ENCODE data around the gene TSHZ1.

DNA sequence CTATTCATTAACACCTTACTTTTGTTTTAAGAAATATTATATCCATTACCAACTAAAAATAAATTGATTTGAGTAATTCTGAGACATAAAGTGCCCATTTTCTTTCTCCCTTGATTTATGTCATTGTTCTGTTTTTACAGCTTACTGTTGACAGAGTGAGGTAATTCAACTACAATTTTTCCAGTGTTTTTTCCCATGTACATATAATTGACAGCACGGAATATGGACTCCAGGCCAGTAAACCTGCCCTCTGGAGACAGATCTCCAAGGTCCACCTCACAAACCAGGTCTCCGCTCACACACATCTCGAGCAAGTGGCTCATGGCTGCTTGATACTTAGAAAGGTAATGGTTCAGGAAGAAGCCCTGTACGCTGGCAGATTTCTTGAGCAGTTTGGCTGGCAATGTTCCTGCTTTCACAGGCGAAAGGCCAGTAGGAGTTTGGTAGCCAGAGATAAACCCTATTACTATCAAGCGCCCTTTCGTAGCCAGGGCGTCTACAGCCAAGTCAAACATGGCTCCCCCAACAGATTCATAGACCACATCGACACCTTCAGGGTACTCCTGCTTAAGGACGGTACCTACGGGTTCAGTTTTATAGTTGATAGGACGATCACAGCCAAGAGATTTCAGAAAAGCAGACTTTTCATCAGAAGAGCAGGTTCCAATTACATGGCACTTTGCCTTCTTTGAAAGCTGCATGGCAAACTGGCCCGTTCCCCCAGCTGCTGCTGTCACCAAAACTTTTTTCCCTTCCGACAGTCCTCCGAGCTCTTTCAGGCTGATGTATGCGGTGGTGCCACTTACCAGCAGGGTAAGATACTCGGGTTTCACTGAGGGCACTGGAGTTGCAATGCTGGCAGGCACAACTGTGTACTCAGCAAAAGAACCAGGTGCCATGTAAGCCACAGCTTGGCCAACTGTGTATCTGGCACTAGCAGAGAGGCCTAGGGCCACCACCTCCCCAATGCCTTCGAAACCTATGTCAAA lies 9.0 kb upstream of the TSHZ1 start:
- no peak for TF ChIP-seq RAD21 (IDR thresholded peaks at IDR 0.05 in 1 of 2, conservative IDR thresholded peaks at IDR 0.05 in 1 of 2; ENCODE audit: low read depth in 2 of 2, low read length in 2 of 2)
- no peak for TF ChIP-seq SRF (IDR thresholded peaks at IDR 0.05; ENCODE audit: low read depth, low read length)
- TF ChIP-seq TCF12 (IDR thresholded peaks at IDR 0.05; ENCODE audit: low read depth, low read length): no peak
- TF ChIP-seq POLR2A (IDR thresholded peaks at IDR 0.05; ENCODE audit: control extremely low read depth in 1 of 2, low read depth in 2 of 2, low read length in 2 of 2): no peak
- TF ChIP-seq SIN3A (conservative IDR thresholded peaks at IDR 0.05 in 1 of 2, IDR thresholded peaks at IDR 0.05 in 1 of 2; ENCODE audit: low read depth in 1 of 2, low read length in 2 of 2): no peak
- TF ChIP-seq EGR1 (IDR thresholded peaks at IDR 0.05; ENCODE audit: borderline replicate concordance, low read depth, low read length): no peak
